GM20000 (cell line): ENCODE data around the gene AOPEP.

Source experiments
- DNase-seq: peaks from one replicate; pipeline ENCODE4 v3.0.0; 2012; ENCODE audit warnings: low spot score
- CTCF ChIP-seq: IDR thresholded peaks from 2 replicates; pipeline ENCODE4 v1.5.1; 2012; ENCODE audit warnings: mild to moderate bottlenecking, control low read depth; ENCODE audit errors: extremely low read depth, missing control alignments

AOPEP gene

GRCh38 chr9:94699715-94700373, 26.7 kb upstream of the AOPEP start:
- DNase-seq: no peak
- no peak for TF ChIP-seq CTCF

GRCh38 chr9:94700445-94700844, 26.1 kb upstream of the AOPEP start:
- no peak for TF ChIP-seq CTCF
- no peak for DNase-seq

GRCh38 chr9:94703488-94704140, 22.9 kb upstream of the AOPEP start:
- TF ChIP-seq CTCF: no peak
- DNase-seq: no peak

GRCh38 chr9:94705162-94705702, 21.3 kb upstream of the AOPEP start:
- TF ChIP-seq CTCF: no peak
- no peak for DNase-seq

GRCh38 chr9:94706922-94707321, 19.6 kb upstream of the AOPEP start:
- no peak for TF ChIP-seq CTCF

GRCh38 chr9:94713436-94714215, 12.9 kb upstream of the AOPEP start:
- DNase-seq: no peak
- no peak for TF ChIP-seq CTCF

More at GRCh38 chr9:94706922-94707321, 19.6 kb upstream of the AOPEP start:
- no peak for DNase-seq

- TF ChIP-seq CTCF: no peak
- no peak for DNase-seq
Measured at GRCh38 chr9:94714494-94714893, 12.0 kb upstream of the AOPEP start.
